GM13976 (cell line): ENCODE measurements around the gene MZT2B.
A peak's percentile ranks its signal among the peaks of the same experiment; 100 is the strongest.
"Not testable (repeated sequence)": the region's sequence is repeated elsewhere in the genome, so short reads cannot be mapped to it uniquely, and the experiment has no call there.

Experiments
- DNase-seq: peaks from one replicate; pipeline ENCODE4 v3.0.0; 2012; ENCODE audit warnings: low spot score
- CTCF ChIP-seq: IDR thresholded peaks from 2 replicates; pipeline ENCODE4 v1.5.1; 2012; ENCODE audit warnings: borderline replicate concordance, mild to moderate bottlenecking; ENCODE audit not compliant: insufficient read depth; ENCODE audit errors: extremely low read depth, missing control alignments, control extremely low read depth
- in situ Hi-C: fragments of 300-500 bp; cut with MboI; formaldehyde crosslinking; loops from one replicate; pipeline ENCODE4 v1.12.0; 2022; ENCODE audit warnings: low sequenced_read_pairs, mixed read lengths, inconsistent platforms; ENCODE audit not compliant: unreplicated experiment

MZT2B gene

GRCh38 chr2:130155956-130156623 lies 26.0 kb upstream of the MZT2B start:
- in situ Hi-C loops, result not testable (repeated sequence)
- peak; percentile 49 for DNase-seq

GRCh38 chr2:130156624-130157004 lies 25.4 kb upstream of the MZT2B start:
- in situ Hi-C loops, result no loop called here
- TF ChIP-seq CTCF, result no peak
- no peak for DNase-seq

More at GRCh38 chr2:130155956-130156623, 26.0 kb upstream of the MZT2B start:
- TF ChIP-seq CTCF, result peak; percentile 43

- in situ Hi-C loops, DNase-seq: not testable (repeated sequence)
These were observed 24.7 kb upstream of the MZT2B start for GRCh38 chr2:130157354-130157753.

- TF ChIP-seq CTCF, result peak; percentile 47
- peak; percentile 70 for DNase-seq
- in situ Hi-C loops, result not testable (repeated sequence)
These were observed 24.1 kb upstream of the MZT2B start for GRCh38 chr2:130157825-130158514.

GRCh38 chr2:130158631-130159030 lies 23.4 kb upstream of the MZT2B start:
- no peak for TF ChIP-seq CTCF
- in situ Hi-C loops, result no loop called here

GRCh38 chr2:130159376-130159775 lies 22.7 kb upstream of the MZT2B start:
- DNase-seq, in situ Hi-C loops: not testable (repeated sequence)

More at GRCh38 chr2:130158631-130159030, 23.4 kb upstream of the MZT2B start:
- no peak for DNase-seq

GRCh38 chr2:130160131-130160530 lies 21.9 kb upstream of the MZT2B start:
- in situ Hi-C loops, result no loop called here

GRCh38 chr2:130160838-130161705 lies 21.0 kb upstream of the MZT2B start:
- DNase-seq, in situ Hi-C loops: not testable (repeated sequence)

More at GRCh38 chr2:130160131-130160530, 21.9 kb upstream of the MZT2B start:
- no peak for DNase-seq
- TF ChIP-seq CTCF, result no peak

GRCh38 chr2:130162486-130162885 lies 19.6 kb upstream of the MZT2B start:
- DNase-seq, in situ Hi-C loops: not testable (repeated sequence)
